Loucy (cell line): Measurements from ENCODE around the gene SLU7.

Source experiments
- H2AFZ ChIP-seq: fragments of 200-600 bp; sonication (generic); 2 replicates; pipeline ENCODE4 v1.6.0; 2016; ENCODE audit warnings: antibody characterized with exemption, mild to moderate bottlenecking, low read length, moderate library complexity
- H3F3A ChIP-seq: fragments of 200-600 bp; 2 replicates; pipeline ENCODE4 v1.6.0; 2016; ENCODE audit warnings: antibody characterized with exemption, low read depth, mild to moderate bottlenecking
- H3K27me3 ChIP-seq: fragments of 200-600 bp; sonication (generic); 2 replicates; pipeline ENCODE4 v1.6.1; 2014; ENCODE audit warnings: low read length, mild to moderate bottlenecking; ENCODE audit not compliant: insufficient read depth, poor library complexity, severe bottlenecking
- H3K36me3 ChIP-seq: fragments of 200-600 bp; sonication (generic); 2 replicates; pipeline ENCODE4 v1.6.1; 2016; ENCODE audit warnings: low read length; ENCODE audit not compliant: insufficient read depth
- H3K4me1 ChIP-seq: fragments of 200-600 bp; sonication (generic); 2 replicates; pipeline ENCODE4 v1.5.1; 2014; ENCODE audit warnings: low read length, mild to moderate bottlenecking; ENCODE audit not compliant: insufficient read depth, poor library complexity, severe bottlenecking
- H3K4me2 ChIP-seq: fragments of 200-600 bp; sonication (generic); 2 replicates; pipeline ENCODE4 v1.6.0; 2014; ENCODE audit warnings: antibody characterized with exemption, low read length, low read depth, mild to moderate bottlenecking; ENCODE audit not compliant: poor library complexity, severe bottlenecking
- H3K4me3 ChIP-seq: fragments of 200-600 bp; sonication (generic); 2 replicates; pipeline ENCODE4 v1.5.1; 2014; ENCODE audit warnings: low read length, mild to moderate bottlenecking, mixed read lengths; ENCODE audit not compliant: poor library complexity, severe bottlenecking
- H3K79me2 ChIP-seq: fragments of 200-600 bp; sonication (generic); 2 replicates; pipeline ENCODE4 v1.6.1; 2014; ENCODE audit warnings: low read length; ENCODE audit not compliant: insufficient read depth
- H3K9ac ChIP-seq: fragments of 200-600 bp; sonication (generic); 2 replicates; pipeline ENCODE4 v1.6.0; 2014; ENCODE audit warnings: mild to moderate bottlenecking, low read depth, low read length, moderate library complexity; ENCODE audit not compliant: poor library complexity, severe bottlenecking
- H3K9me2 ChIP-seq: fragments of 200-600 bp; sonication (generic); replicated peaks from 2 replicates; pipeline ENCODE4 v1.6.1; 2016; ENCODE audit warnings: low read depth, low read length, mixed read lengths
- H3K9me3 ChIP-seq: fragments of 200-600 bp; sonication (generic); 2 replicates; pipeline ENCODE4 v1.6.1; 2014; ENCODE audit warnings: mild to moderate bottlenecking, antibody characterized with exemption, low read length, low read depth; ENCODE audit not compliant: insufficient read depth
- H4K20me1 ChIP-seq: fragments of 200-600 bp; sonication (generic); 2 replicates; pipeline ENCODE4 v1.6.0; 2014; ENCODE audit warnings: antibody characterized with exemption, low read length, mild to moderate bottlenecking; ENCODE audit not compliant: insufficient read depth, poor library complexity, severe bottlenecking
- EZH2phosphoT487 ChIP-seq: fragments of 200-600 bp; IDR thresholded peaks from 2 replicates; pipeline ENCODE4 v1.6.1; 2018; ENCODE audit warnings: antibody characterized with exemption, mild to moderate bottlenecking, moderate library complexity, borderline replicate concordance
- TF ChIP-seq, protein P1 (sequence below): fragments of 200-600 bp; sonication (generic); conservative IDR thresholded peaks from 2 replicates; pipeline ENCODE4 v1.5.1; 2014; ENCODE audit warnings: mild to moderate bottlenecking, antibody characterized with exemption, low read length

SLU7 gene

DNA sequence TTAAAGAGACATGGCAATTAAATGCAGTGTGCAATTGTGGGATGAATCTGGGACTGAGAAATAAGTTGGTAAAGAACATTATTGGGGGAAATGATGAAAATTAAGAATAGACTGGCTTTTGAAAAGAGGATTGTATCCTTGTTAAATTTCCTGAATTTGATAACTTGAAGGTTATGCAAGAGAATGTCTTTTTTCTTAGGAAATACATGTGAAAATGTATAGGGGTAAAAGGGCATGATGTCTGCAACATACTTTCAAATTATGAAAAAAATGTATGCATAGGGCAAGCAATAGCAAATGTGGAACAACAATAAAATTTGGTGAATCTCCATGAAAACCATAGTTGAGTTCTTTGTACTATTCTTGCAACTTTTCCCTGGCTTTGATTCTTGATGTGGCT lies 26.9 kb upstream of the SLU7 start:
- peaks cover 10% of the 10 kb centered on the region for H3K4me1 ChIP-seq
- H3K9me2 ChIP-seq, result no peaks in the 10 kb centered on the region
- H3K27me3 ChIP-seq, result no peaks in the 10 kb centered on the region
- no peaks in the 10 kb centered on the region for H4K20me1 ChIP-seq
- H3K4me2 ChIP-seq, result no peak overlapping the region
- no peaks in the 10 kb centered on the region for H3K9me3 ChIP-seq
- H3F3A ChIP-seq, result no peaks in the 10 kb centered on the region
- H3K79me2 ChIP-seq, result no peaks in the 10 kb centered on the region
- H2AFZ ChIP-seq, result no peak overlapping the region
- no peak overlapping the region for H3K4me3 ChIP-seq
- H3K36me3 ChIP-seq, result no peaks in the 10 kb centered on the region
- TF ChIP-seq, protein P1, sequence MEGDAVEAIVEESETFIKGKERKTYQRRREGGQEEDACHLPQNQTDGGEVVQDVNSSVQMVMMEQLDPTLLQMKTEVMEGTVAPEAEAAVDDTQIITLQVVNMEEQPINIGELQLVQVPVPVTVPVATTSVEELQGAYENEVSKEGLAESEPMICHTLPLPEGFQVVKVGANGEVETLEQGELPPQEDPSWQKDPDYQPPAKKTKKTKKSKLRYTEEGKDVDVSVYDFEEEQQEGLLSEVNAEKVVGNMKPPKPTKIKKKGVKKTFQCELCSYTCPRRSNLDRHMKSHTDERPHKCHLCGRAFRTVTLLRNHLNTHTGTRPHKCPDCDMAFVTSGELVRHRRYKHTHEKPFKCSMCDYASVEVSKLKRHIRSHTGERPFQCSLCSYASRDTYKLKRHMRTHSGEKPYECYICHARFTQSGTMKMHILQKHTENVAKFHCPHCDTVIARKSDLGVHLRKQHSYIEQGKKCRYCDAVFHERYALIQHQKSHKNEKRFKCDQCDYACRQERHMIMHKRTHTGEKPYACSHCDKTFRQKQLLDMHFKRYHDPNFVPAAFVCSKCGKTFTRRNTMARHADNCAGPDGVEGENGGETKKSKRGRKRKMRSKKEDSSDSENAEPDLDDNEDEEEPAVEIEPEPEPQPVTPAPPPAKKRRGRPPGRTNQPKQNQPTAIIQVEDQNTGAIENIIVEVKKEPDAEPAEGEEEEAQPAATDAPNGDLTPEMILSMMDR, result no peak
- TF ChIP-seq EZH2phosphoT487, result no peak
- no peak overlapping the region for H3K9ac ChIP-seq

DNA sequence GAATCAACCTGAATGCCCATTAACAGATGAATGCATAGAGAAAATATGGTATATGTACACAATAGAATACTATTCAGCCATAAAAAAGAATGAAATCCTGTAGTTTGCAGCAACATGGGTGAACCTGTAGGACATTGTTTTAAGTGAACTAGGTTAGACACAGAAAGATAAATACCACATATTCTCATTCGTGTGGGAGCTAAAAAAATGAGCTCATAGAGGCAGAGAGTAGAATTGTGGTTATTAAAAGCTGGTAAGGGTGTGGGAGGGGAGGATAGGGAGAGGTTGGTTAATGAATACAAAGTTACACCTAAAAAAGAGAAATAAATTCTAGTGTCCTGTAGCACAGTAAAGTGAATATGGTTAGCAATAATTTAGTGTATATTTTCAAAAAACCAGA lies 26.3 kb upstream of the SLU7 start:
- H3F3A ChIP-seq, result no peaks in the 10 kb centered on the region
- no peaks in the 10 kb centered on the region for H3K9me2 ChIP-seq
- no peaks in the 10 kb centered on the region for H3K9me3 ChIP-seq
- TF ChIP-seq, protein P1, result no peak
- no peak for TF ChIP-seq EZH2phosphoT487
- no peaks in the 10 kb centered on the region for H3K79me2 ChIP-seq
- peaks cover 11% of the 10 kb centered on the region for H3K4me1 ChIP-seq
- no peaks in the 10 kb centered on the region for H4K20me1 ChIP-seq
- no peak overlapping the region for H3K4me3 ChIP-seq
- no peaks in the 10 kb centered on the region for H3K27me3 ChIP-seq
- no peak overlapping the region for H3K4me2 ChIP-seq
- no peak overlapping the region for H2AFZ ChIP-seq
- H3K9ac ChIP-seq, result no peak overlapping the region
- H3K36me3 ChIP-seq, result no peaks in the 10 kb centered on the region

- Histone ChIP-seq H3K79me2 (no peaks in the 10 kb centered on the region), H3K9me2 (no peaks in the 10 kb centered on the region), H2AFZ (no peak overlapping the region), H3K27me3 (no peaks in the 10 kb centered on the region), H3K4me3 (no peak overlapping the region), H3F3A (no peaks in the 10 kb centered on the region), H3K9me3 (no peaks in the 10 kb centered on the region), H3K36me3 (no peaks in the 10 kb centered on the region), H3K4me1 (peaks cover 11% of the 10 kb centered on the region), H3K4me2 (no peak overlapping the region), H4K20me1 (no peaks in the 10 kb centered on the region), H3K9ac (no peak overlapping the region)
- TF ChIP-seq EZH2phosphoT487, result no peak
- TF ChIP-seq, protein P1, result no peak
Observed at GRCh38 chr5:160444407-160444806, 25.5 kb upstream of the SLU7 start.
